Skeletal muscle cell (primary cell): ENCODE results near the gene OTUB1.

Experiments
- DNase-seq: peaks from one replicate; pipeline ENCODE4 v3.0.0-alpha.2; 2010; ENCODE audit warnings: low read depth
- H3K4me3 ChIP-seq: 2 replicates; pipeline ENCODE4 v1.5.1; 2011; ENCODE audit warnings: low read depth, mild to moderate bottlenecking, control low read depth, low read length, moderate library complexity

OTUB1 gene

GRCh38 chr11:64019106-64020037, 33.1 kb downstream of the OTUB1 start:
- no peak overlapping the region for H3K4me3 ChIP-seq
- DNase-seq = no peak

DNA sequence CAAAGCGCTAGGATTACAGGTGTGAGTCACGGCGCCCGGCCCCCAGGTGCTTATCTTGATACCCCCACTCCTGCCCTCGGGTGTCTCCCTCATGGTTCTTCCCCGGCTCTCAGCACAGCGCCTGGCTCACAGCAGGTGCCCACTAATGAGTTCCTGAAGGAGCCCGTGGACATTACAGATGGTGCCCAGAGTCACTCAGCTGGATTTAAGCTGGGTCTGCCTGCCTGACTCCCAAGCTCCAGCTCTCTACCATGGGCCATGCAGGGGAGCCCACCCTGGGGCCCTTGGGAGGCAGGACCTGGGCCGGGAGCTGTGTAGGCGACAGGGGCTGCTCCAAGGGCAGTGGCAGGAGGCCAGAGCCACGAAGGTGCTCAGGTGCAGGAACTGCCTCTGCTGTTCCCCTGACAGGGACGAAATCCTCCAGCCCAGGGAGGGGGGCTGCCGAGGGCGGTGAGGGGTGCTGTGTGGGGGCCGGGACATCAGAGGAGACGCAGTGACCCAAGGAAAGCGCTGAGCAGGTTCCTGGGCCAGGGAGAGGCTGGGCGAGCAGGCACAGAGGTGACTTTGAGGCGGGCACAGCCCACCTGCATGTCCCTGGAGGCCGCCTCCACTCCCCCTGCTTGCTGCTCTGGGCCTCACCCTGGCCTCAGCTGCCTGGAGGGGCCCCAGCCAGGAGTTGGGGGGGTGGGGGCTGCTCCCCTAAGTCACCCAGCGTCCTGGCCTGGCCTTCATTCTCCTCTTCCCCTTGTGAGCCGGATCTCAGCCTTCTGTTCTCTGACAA, 34.9 kb downstream of the OTUB1 start:
- no peak for DNase-seq
- no peak overlapping the region for H3K4me3 ChIP-seq

GRCh38 chr11:64021757-64022093, 35.5 kb downstream of the OTUB1 start:
- DNase-seq = no peak
- no peak overlapping the region for H3K4me3 ChIP-seq

GRCh38 chr11:64022125-64022784, 36.0 kb downstream of the OTUB1 start:
- no peak overlapping the region for H3K4me3 ChIP-seq
- no peak for DNase-seq

DNA sequence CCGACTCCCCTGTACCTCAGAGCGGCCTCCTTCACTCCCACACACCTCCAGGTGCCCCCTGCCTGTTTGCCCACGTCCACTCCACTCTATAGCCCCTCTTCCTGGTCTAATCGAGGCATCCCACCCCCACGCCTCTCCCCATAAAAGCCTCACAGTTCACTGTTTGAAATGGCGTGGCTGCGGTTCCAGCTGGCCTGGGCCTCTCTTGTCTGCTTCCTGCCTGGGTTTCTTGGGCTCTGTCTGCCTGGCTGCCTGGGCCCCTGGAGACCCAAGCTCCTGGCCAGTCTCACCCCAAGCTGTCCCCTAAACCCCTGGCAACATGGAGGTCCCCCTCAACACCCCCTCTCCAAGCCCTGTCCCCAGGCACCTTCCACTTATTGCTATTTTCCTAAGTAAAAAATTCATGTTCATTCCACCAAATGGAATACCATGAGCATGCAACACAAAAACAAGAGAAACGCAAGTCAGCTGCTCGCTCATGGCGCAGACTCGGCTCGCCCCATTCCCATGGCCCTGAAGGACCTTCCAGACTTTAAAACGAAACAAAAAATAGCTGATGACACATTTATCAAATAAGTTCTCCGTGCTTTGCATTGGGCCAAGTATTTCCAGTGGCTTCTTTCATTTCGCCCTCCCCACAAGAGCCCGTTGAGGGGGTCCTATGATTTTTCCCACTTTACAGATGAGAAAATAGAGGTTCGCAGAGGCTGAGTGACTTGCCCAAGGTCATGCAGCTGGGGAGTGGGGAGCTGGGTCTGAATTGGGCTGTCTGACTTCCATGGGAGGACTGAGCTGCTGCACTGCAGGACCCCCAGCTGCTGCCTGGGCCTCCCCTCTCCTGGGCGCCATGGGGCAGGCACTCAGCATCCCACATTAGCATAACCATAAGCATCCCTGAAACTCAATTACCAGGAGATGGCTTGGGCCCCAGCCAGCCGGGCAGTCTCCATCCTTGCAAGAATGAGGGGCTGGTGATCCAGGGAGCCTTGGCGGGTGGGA, 37.8 kb downstream of the OTUB1 start:
- DNase-seq = no peak
- H3K4me3 ChIP-seq = no peak overlapping the region

DNA sequence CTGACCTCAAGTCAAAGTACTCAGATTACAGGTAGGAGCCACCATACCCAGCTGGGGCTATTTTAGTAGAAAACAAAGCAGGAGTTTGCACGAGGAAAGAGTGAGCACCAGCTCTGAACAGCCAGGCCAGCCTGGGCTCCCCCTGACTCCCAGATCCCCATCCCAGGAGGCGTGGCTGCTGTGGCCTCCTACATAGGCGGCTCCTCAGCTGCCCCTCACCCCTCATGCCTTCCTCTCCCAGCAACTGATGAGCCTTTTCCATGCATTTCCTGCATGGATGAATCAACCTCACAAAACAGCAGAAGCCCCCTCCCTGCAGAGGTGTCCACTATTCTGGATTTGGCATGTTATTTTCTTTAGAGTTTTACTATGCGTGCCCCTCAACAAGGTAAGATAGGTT, 39.0 kb downstream of the OTUB1 start:
- no peak for DNase-seq
- no peak overlapping the region for H3K4me3 ChIP-seq

- DNase-seq = no peak
- no peak overlapping the region for H3K4me3 ChIP-seq
Measured at GRCh38 chr11:64026575-64027205, 40.5 kb downstream of the OTUB1 start.

GRCh38 chr11:64027651-64028397, 41.6 kb downstream of the OTUB1 start:
- H3K4me3 ChIP-seq = no peak overlapping the region
- DNase-seq = no peak

DNA sequence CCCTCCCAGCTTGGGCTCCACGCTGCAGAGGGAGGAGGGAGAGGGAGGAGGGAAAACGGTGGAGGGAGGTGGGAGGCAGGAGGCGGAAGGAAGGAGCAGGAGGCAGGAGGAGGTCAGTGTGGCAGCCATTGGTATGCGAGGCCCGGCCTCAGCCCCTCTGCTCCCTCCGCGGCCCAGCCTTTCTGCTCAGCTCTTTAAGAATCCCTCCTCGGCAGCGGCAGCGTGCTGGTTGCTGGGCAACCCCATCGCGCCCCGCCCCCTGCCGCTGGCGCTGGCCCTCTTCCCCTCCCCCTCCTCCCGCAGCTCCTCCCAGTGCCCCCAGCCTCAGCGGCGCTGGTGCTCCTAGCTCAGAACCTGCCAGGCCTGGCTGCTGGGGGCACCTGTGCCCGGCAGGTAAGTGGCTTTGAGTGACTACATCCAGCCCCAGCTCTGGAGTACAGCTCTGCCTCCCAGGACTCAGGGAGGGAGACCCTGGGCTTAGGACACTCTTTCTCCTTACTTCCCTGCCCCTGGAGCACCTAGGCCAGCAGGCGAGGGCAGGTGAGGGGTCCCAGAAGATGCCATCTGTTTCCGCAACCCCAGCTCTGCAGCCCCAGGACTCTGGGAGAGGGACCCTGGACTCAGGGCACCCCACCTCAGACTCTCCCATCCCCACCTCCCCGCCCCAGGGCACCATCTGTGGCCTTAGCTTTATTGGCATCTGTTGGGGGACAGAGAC, 42.3 kb downstream of the OTUB1 start:
- no peak overlapping the region for H3K4me3 ChIP-seq
- DNase-seq = no peak

- no peak overlapping the region for H3K4me3 ChIP-seq
- DNase-seq = no peak
Measured at GRCh38 chr11:64029773-64030172, 43.5 kb downstream of the OTUB1 start.

- H3K4me3 ChIP-seq = no peak overlapping the region
- DNase-seq = no peak
Measured at GRCh38 chr11:64031001-64031400, 44.8 kb downstream of the OTUB1 start.

DNA sequence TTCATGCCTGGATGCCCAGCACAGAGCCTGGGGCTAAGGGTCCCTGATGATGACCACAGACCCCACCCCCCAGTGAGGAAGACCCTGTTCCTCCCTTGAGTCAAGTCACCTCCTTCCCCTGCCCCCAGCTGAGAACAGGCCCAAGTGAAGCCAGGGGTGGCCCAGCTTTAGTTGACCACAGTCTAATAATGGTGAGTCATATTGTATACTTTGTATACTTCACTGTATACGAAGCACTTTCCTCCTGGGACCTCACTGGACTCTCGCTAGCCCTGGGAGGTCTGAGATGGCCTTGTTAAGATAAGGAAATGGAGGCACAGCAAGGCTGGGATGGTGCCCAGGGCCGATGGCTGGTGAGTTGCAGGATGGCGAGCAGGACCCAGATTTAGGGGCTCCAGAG, 45.8 kb downstream of the OTUB1 start:
- no peak overlapping the region for H3K4me3 ChIP-seq
- no peak for DNase-seq

DNA sequence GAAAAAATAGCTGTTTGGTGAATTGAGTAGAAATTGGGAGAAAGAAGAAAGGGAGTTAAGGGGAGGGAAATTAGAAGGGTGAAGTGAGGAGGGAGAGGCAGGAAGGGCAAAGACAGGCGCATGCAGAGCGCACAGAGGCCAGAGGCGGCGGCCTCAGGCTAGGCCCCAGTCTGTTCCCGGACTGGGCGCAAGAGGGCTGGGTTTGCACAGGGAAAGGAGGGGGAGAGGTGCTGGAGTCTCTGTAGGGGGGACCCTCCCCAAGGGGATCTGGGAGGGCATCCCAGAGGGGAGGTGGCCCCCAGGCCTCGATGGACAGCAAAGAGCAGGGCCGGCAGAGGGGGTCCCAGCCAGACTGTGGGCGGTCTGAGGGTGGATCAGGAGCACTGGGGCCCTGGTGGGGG, 48.2 kb downstream of the OTUB1 start:
- DNase-seq = no peak
- H3K4me3 ChIP-seq = no peak overlapping the region

GRCh38 chr11:64035081-64035524, 48.9 kb downstream of the OTUB1 start:
- peak overlapping the region; percentile 20 for H3K4me3 ChIP-seq

GRCh38 chr11:64035576-64035975, 49.3 kb downstream of the OTUB1 start, which contains the start of gene FLRT1:
TSS of gene FLRT1 (plus strand) at chr11:64035931. CDS start at chr11:64116268, 80,337 bp downstream.
- DNase-seq = no peak
- peak within 1 kb of the TSS; percentile 49 for H3K4me3 ChIP-seq

More at GRCh38 chr11:64035081-64035524, 48.9 kb downstream of the OTUB1 start:
- no peak for DNase-seq

DNA sequence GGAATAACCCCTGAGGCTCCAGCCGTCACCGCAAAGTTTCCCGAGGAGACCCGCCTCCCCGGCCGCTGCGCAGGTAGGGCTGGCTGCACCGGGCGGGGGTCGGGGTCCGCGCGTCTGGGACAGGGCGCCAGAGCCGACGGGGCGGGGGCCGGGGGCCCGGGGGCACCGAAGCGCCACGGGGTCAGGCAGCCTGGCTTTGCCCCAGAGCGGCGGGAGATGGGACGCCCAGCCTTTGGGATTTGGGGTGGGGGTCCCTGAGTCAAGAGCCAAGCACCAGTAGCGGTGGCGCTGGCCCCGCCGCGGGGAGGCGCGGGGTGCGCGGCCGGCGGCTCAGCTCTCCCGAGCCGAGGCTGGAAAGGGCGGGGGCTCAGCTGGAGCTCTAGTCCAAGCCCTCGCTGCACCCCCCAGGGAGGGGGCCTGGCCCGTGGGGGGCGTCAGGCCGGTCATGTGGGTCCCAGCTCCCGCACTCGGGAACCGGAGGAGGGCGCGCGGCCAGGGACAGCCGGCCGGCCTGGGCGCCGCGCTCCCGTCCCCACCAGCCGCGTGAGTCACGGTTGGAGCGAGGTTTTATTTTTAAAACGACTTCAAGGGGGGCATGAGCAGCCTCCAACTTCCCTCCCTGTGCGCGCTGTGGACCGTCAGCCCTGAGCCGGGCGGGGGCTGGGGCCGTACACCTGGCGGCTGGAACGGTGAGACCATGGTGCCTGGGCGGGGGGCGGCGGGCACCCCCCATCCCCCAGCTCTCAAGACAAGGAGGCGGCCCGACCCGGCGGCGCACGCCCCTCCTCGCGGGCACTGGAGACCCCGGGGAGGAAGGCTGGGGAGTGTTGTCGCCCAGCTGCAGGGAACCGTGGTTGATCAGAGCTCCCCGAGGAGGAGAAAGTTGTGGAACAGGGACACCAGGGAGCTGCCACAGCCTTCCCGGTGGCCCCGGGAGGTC, 50.1 kb downstream of the OTUB1 start:
- H3K4me3 ChIP-seq = peak overlapping the region; percentile 49
- DNase-seq = no peak
